Neutrophil (primary cell): ENCODE measurements around the gene ORMDL3.
A peak's percentile ranks its signal among the peaks of the same experiment; 100 is the strongest.

Experiments used
- H3K27ac ChIP-seq: fragments of 200-600 bp; sonication (generic); 2 replicates; pipeline ENCODE4 v1.5.1; 2016; ENCODE audit warnings: mild to moderate bottlenecking, moderate library complexity
- H3K27me3 ChIP-seq: fragments of 200-600 bp; sonication (generic); 2 replicates; pipeline ENCODE4 v1.6.0; 2016; ENCODE audit warnings: mild to moderate bottlenecking
- H3K36me3 ChIP-seq: fragments of 200-600 bp; sonication (generic); 2 replicates; pipeline ENCODE4 v1.5.1; 2017
- H3K4me1 ChIP-seq, 2 experiments: fragments of 200-600 bp in 1 of 2; sonication (generic) in 1 of 2; 1 replicate in 1 of 2; 2 replicates in 1 of 2; pipeline versions ENCODE4 v1.5.1 to v1.6.1; 2013 to 2016; ENCODE audit warnings: low read depth in 1 of 2, low read length in 1 of 2, mild to moderate bottlenecking in 1 of 2, moderate library complexity in 1 of 2; ENCODE audit not compliant: control insufficient read depth in 1 of 2, insufficient read depth in 1 of 2
- H3K4me3 ChIP-seq, 2 experiments: fragments of 200-600 bp in 1 of 2; sonication (generic) in 1 of 2; 1 replicate in 1 of 2; 2 replicates in 1 of 2; pipeline ENCODE4 v1.5.1; 2013 to 2016; ENCODE audit warnings: low read depth in 1 of 2, low read length in 1 of 2, mild to moderate bottlenecking in 1 of 2, moderate library complexity in 1 of 2
- H3K9me3 ChIP-seq: fragments of 200-600 bp; sonication (generic); 2 replicates; pipeline ENCODE4 v1.5.1; 2016
- TF ChIP-seq, protein P1 (sequence below): fragments of 200-600 bp; sonication (generic); IDR thresholded peaks from 2 replicates; pipeline ENCODE4 v1.5.1; 2016; ENCODE audit warnings: antibody characterized with exemption

ORMDL3 gene

GRCh38 chr17:39934324-39934723 lies 6.9 kb upstream of the ORMDL3 start:
- H3K36me3 ChIP-seq: no peaks in the 10 kb centered on the region
- no peaks in the 10 kb centered on the region for H3K4me1 ChIP-seq
- H3K4me3 ChIP-seq: no peak overlapping the region
- peaks cover under 1% of the 10 kb centered on the region for H3K27me3 ChIP-seq
- TF ChIP-seq, protein P1, sequence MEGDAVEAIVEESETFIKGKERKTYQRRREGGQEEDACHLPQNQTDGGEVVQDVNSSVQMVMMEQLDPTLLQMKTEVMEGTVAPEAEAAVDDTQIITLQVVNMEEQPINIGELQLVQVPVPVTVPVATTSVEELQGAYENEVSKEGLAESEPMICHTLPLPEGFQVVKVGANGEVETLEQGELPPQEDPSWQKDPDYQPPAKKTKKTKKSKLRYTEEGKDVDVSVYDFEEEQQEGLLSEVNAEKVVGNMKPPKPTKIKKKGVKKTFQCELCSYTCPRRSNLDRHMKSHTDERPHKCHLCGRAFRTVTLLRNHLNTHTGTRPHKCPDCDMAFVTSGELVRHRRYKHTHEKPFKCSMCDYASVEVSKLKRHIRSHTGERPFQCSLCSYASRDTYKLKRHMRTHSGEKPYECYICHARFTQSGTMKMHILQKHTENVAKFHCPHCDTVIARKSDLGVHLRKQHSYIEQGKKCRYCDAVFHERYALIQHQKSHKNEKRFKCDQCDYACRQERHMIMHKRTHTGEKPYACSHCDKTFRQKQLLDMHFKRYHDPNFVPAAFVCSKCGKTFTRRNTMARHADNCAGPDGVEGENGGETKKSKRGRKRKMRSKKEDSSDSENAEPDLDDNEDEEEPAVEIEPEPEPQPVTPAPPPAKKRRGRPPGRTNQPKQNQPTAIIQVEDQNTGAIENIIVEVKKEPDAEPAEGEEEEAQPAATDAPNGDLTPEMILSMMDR: no peak
- no peaks in the 10 kb centered on the region for H3K9me3 ChIP-seq
- H3K27ac ChIP-seq: no peak overlapping the region

- H3K36me3 ChIP-seq: no peaks in the 10 kb centered on the region
- H3K27ac ChIP-seq: no peak overlapping the region
- TF ChIP-seq, protein P1: no peak
- H3K4me3 ChIP-seq: no peak overlapping the region
- H3K4me1 ChIP-seq: no peaks in the 10 kb centered on the region
- no peaks in the 10 kb centered on the region for H3K9me3 ChIP-seq
- H3K27me3 ChIP-seq: no peaks in the 10 kb centered on the region
Observed at GRCh38 chr17:39933912-39934311, 6.5 kb upstream of the ORMDL3 start.

GRCh38 chr17:39929646-39930407 lies 2.4 kb upstream of the ORMDL3 start:
- H3K36me3 ChIP-seq: no peaks in the 10 kb centered on the region
- TF ChIP-seq, protein P1: no peak
- no peak overlapping the region for H3K4me3 ChIP-seq
- H3K27ac ChIP-seq: no peak overlapping the region
- H3K9me3 ChIP-seq: no peaks in the 10 kb centered on the region
- H3K4me1 ChIP-seq: peaks cover 29 to 37% of the 10 kb centered on the region in 2 experiments
- no peaks in the 10 kb centered on the region for H3K27me3 ChIP-seq

DNA sequence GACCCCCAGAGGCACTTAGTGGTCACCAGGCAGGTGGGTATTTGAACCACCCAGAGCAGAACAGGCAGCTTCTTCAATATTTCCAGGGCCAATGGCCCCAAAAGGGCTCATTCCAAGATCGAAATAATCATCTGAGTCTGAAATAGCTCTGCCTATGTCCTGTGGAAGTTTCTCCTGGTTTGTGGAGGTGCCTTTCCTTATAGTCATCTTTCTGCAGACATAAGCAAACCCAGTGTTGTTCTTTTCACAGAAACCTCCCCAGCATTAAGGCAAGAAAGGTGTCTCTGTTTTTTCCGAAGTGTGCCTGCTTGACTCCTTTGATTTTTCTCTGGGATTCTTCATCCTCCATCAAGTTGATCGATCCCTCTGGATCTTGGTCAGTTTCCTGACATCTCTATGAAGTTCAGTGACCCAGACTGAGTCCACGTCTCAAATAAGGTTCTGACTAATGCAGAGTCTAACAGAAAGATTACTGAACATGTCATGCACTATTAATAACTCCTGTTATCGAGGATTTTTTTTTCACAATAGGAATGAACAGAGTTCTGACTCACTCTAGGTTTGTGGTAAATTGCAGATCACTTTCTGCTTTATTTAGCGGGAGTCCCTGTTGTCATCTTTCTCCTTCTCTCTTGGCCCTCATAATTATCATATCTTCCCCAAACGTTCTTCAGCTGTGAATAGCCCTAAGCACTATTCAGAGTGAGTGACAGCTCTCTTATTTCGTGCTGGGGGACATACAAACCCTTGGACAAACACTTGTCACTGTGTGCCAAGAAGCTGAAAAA lies 1.7 kb upstream of the ORMDL3 start:
- Histone ChIP-seq H3K36me3 (peaks cover 3% of the 10 kb centered on the region), H3K27ac (no peak overlapping the region), H3K27me3 (no peaks in the 10 kb centered on the region), H3K4me3 (no peak overlapping the region), H3K4me1 (peaks cover 32 to 37% of the 10 kb centered on the region in 2 experiments), H3K9me3 (no peaks in the 10 kb centered on the region)
- TF ChIP-seq, protein P1: no peak

DNA sequence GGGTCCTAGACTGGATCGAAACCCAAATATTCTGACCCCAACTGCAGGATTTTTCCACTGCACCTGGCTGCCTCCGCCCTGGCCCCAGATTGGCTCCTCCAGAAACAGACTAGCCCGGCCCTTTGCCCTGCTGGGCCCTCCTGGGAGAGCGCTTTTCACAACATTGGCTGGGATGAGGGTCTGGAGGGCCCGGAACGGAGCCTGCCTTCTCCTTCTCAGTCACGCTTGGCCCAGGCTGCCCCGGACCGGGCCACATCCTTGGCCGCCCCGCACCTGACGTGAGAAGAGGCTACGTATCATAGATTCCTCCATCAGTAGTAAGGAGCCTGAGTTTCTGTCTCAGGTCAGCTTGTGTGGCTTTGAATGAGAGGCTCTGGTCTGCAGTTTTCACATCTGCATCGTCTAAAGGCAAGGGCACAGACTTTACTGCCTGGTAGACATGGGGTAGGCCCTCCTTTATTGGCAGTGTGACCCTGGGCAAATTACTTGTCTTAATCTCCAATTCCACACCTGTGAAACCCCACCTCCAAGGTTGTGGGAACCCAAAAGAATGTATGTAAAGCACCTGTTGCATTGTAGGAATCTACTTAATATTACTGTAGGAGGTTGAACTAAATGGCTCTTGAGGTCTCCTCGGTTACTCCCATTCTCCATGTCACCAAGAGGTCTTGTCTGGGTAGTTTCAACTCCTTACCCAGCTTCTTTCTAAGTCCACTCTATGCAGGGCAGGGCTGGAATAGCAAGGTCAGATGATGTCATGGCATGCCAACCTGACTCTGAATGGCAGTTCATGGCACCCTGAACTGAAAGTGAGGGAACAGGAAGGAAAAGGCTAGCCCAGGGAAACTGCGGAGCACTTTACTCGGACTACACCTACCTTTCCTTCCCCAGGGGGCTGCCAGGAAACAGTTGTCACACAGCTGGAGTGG lies 792 bp upstream of the ORMDL3 start:
- peaks cover 33 to 37% of the 10 kb centered on the region in 2 experiments for H3K4me1 ChIP-seq
- peaks cover 12% of the 10 kb centered on the region for H3K36me3 ChIP-seq
- H3K27me3 ChIP-seq: no peaks in the 10 kb centered on the region
- H3K27ac ChIP-seq: no peak overlapping the region
- H3K9me3 ChIP-seq: no peaks in the 10 kb centered on the region
- H3K4me3 ChIP-seq: peak overlapping the region; percentile 60 to 99
- TF ChIP-seq, protein P1: no peak
